ENCODE results near the gene CCDC8.
"Not testable (repeated sequence)": the region's sequence is repeated elsewhere in the genome, so short reads cannot be mapped to it uniquely, and the experiment has no call there.

Gene CCDC8

GRCh38 chr19:46446021-46446420 lies 32.7 kb upstream of the CCDC8 start:
- H3K27me3 ChIP-seq (ENCODE audit: control insufficient read depth, insufficient read depth, low read length): no peaks in the 10 kb centered on the region
- H3K4me1 ChIP-seq: no peaks in the 10 kb centered on the region
- no peaks in the 10 kb centered on the region for H3K79me2 ChIP-seq
- H3K9me3 ChIP-seq (ENCODE audit: control insufficient read depth, low read length): no peaks in the 10 kb centered on the region
- H3K27ac ChIP-seq: no peak overlapping the region
- H3K36me3 ChIP-seq (ENCODE audit: control insufficient read depth, insufficient read depth, low read length): no peaks in the 10 kb centered on the region
- TF ChIP-seq CTCF (IDR thresholded peaks at IDR 0.05): no peak
- no peak overlapping the region for H2AFZ ChIP-seq
- H3K9ac ChIP-seq: no peak overlapping the region
- H3K4me2 ChIP-seq (ENCODE audit: low read length): no peak overlapping the region
- no peak overlapping the region for H3K4me3 ChIP-seq (ENCODE audit: low read depth, low read length)

DNA sequence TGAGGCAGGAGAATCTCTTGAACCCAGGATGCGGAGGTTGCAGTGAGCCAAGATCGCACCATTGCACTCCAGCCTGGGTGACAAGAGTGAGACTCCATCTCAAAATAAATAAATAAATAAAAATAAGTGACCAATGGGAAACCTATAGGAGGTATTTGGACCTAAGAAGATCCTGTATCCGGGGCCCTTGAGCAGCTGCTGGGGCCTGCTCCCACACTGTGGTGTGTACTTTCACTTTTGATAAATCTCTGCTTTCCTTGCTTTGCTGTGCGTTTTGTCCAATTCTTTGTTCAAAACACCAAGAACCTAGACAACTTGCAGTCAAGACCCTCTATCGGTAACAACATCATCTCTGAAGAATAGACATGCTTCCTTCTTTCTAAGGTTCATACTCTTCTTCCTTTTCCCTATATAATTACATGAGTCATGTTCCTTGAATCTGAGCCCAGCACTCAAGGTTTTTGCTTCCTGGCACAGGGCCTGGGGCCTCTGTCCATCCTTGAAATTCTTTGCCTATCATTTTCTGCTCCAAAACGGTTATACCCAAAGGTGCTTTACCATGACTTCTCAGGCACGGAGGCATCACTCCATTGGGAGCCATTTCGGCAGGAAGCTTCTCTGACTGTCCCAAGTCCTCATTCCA lies 29.6 kb upstream of the CCDC8 start:
- no peaks in the 10 kb centered on the region for H3K4me1 ChIP-seq
- no peak for TF ChIP-seq CTCF (IDR thresholded peaks at IDR 0.05)
- H3K4me2 ChIP-seq (ENCODE audit: low read length): no peak overlapping the region
- H2AFZ ChIP-seq: no peak overlapping the region
- no peak overlapping the region for H3K9ac ChIP-seq
- no peaks in the 10 kb centered on the region for H3K79me2 ChIP-seq
- H3K27ac ChIP-seq: no peak overlapping the region
- no peaks in the 10 kb centered on the region for H3K36me3 ChIP-seq (ENCODE audit: control insufficient read depth, insufficient read depth, low read length)
- H3K9me3 ChIP-seq (ENCODE audit: control insufficient read depth, low read length): no peaks in the 10 kb centered on the region
- no peaks in the 10 kb centered on the region for H3K27me3 ChIP-seq (ENCODE audit: control insufficient read depth, insufficient read depth, low read length)
- H3K4me3 ChIP-seq (ENCODE audit: low read depth, low read length): no peak overlapping the region

DNA sequence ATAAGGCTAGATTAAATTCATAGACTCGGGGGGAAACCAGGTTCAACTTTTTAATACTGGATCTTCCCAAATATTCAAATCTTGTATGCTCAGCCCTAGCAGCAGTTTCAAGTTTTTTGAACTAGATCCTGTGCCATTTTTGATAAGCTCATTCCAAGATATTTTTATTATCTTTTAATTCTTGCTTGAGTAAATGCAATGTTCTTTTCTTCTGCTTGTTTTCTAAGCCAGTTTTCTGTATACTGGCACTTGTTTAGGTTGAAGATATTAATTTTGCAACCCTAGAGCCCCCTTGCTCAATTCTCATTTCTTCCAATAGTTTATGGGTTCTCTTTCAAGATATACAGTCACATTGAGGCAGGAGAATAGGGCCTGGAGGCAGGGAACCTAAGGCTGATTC lies 28.5 kb upstream of the CCDC8 start:
- H3K4me3 ChIP-seq (ENCODE audit: low read depth, low read length): no peak overlapping the region
- H2AFZ ChIP-seq: no peak overlapping the region
- no peak overlapping the region for H3K27ac ChIP-seq
- no peak for TF ChIP-seq CTCF (IDR thresholded peaks at IDR 0.05)
- H3K9me3 ChIP-seq (ENCODE audit: control insufficient read depth, low read length): no peaks in the 10 kb centered on the region
- no peak overlapping the region for H3K9ac ChIP-seq
- H3K27me3 ChIP-seq (ENCODE audit: control insufficient read depth, insufficient read depth, low read length): no peaks in the 10 kb centered on the region
- H3K4me2 ChIP-seq (ENCODE audit: low read length): no peak overlapping the region
- H3K4me1 ChIP-seq: no peaks in the 10 kb centered on the region
- no peaks in the 10 kb centered on the region for H3K36me3 ChIP-seq (ENCODE audit: control insufficient read depth, insufficient read depth, low read length)
- H3K79me2 ChIP-seq: no peaks in the 10 kb centered on the region

- not testable (repeated sequence) for H3K36me3 ChIP-seq (ENCODE audit: control insufficient read depth, insufficient read depth, low read length); H3K9ac ChIP-seq; H3K9me3 ChIP-seq (ENCODE audit: control insufficient read depth, low read length); H3K27me3 ChIP-seq (ENCODE audit: control insufficient read depth, insufficient read depth, low read length); H3K4me2 ChIP-seq (ENCODE audit: low read length); H2AFZ ChIP-seq; H3K79me2 ChIP-seq; H3K4me3 ChIP-seq (ENCODE audit: low read depth, low read length); H3K27ac ChIP-seq; H3K4me1 ChIP-seq
Measured at GRCh38 chr19:46435689-46436088, 22.3 kb upstream of the CCDC8 start.

DNA sequence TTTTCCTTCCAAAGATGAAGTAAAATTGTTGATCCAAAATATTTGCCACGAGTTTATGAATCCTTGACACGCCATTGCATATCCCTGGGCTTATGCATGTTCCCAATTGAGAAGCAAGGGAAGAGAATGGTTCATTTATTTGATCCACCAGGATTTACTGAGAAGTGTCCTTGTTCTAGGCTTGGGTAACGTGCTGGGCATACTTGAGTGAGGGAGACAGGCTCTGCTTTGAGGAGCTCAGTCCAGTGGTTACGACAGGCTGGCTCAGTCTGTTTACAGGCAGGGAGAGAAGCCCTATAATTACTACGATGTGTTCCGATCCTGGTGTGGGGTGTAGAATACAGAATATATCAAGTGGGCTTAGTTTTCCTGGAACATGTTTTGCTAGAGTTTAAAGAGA lies 21.6 kb upstream of the CCDC8 start:
- H3K27ac ChIP-seq: no peak overlapping the region
- H3K4me1 ChIP-seq: no peaks in the 10 kb centered on the region
- H3K4me2 ChIP-seq (ENCODE audit: low read length): no peak overlapping the region
- no peaks in the 10 kb centered on the region for H3K36me3 ChIP-seq (ENCODE audit: control insufficient read depth, insufficient read depth, low read length)
- no peak overlapping the region for H3K4me3 ChIP-seq (ENCODE audit: low read depth, low read length)
- no peak for TF ChIP-seq CTCF (IDR thresholded peaks at IDR 0.05)
- H3K27me3 ChIP-seq (ENCODE audit: control insufficient read depth, insufficient read depth, low read length): no peaks in the 10 kb centered on the region
- no peaks in the 10 kb centered on the region for H3K79me2 ChIP-seq
- H3K9ac ChIP-seq: no peak overlapping the region
- H3K9me3 ChIP-seq (ENCODE audit: control insufficient read depth, low read length): no peaks in the 10 kb centered on the region
- H2AFZ ChIP-seq: no peak overlapping the region

GRCh38 chr19:46433470-46433869 lies 20.1 kb upstream of the CCDC8 start:
- not testable (repeated sequence) for H3K9me3 ChIP-seq (ENCODE audit: control insufficient read depth, low read length); H3K27ac ChIP-seq; H3K4me1 ChIP-seq; H3K4me3 ChIP-seq (ENCODE audit: low read depth, low read length); H3K79me2 ChIP-seq; H3K9ac ChIP-seq; H2AFZ ChIP-seq; H3K36me3 ChIP-seq (ENCODE audit: control insufficient read depth, insufficient read depth, low read length); H3K4me2 ChIP-seq (ENCODE audit: low read length); H3K27me3 ChIP-seq (ENCODE audit: control insufficient read depth, insufficient read depth, low read length)
